ACHN (cell line): ENCODE measurements around the gene SYCP2.
A peak's percentile ranks its signal among the peaks of the same experiment; 100 is the strongest.

Experiments used
- DNase-seq: peaks from one replicate; pipeline ENCODE4 v3.0.0-alpha.2; 2015
- in situ Hi-C: cut with HindIII; loops from 2 replicates; pipeline ENCODE4 v1.10.0; 2017; ENCODE audit warnings: low sequenced_read_pairs, low pct_ligation_motif_present, low pct_unique_long_range_greater_than_20kb

The SYCP2 gene

GRCh38 chr20:59945731-59946130 is 12.3 kb upstream of the SYCP2 start:
- in situ Hi-C loops, result no loop called here
- DNase-seq, result no peak

GRCh38 chr20:59945175-59945574 is 11.7 kb upstream of the SYCP2 start:
- in situ Hi-C loops, result no loop called here
- no peak for DNase-seq

- DNase-seq, result no peak
- in situ Hi-C loops, result no loop called here
These were observed 11.3 kb upstream of the SYCP2 start for GRCh38 chr20:59944726-59945125.

GRCh38 chr20:59942245-59942644 is 8.8 kb upstream of the SYCP2 start:
- DNase-seq, result no peak
- in situ Hi-C loops, result no loop called here

- in situ Hi-C loops, result no loop called here
- DNase-seq, result no peak
These were observed 7.5 kb upstream of the SYCP2 start for GRCh38 chr20:59940956-59941294.

- in situ Hi-C loops, result no loop called here
These were observed 6.9 kb upstream of the SYCP2 start, which contains the start of the genes FAM217B and PPP1R3D for GRCh38 chr20:59940129-59940955. Gene FAM217B, plus strand, starts transcription at chr20:59940389. Its CDS starts 3,555 bp downstream, at chr20:59943944. Gene PPP1R3D, minus strand, starts transcription at chr20:59940305. Its CDS starts 374 bp downstream, at chr20:59939931.

GRCh38 chr20:59939879-59940128 is 6.4 kb upstream of the SYCP2 start:
- in situ Hi-C loops, result no loop called here
- DNase-seq, result no peak

More at GRCh38 chr20:59940129-59940955, 6.9 kb upstream of the SYCP2 start, which contains the start of the genes FAM217B and PPP1R3D:
- DNase-seq, result peak; percentile 92

GRCh38 chr20:59939052-59939878 is 5.8 kb upstream of the SYCP2 start:
- in situ Hi-C loops, result no loop called here

GRCh38 chr20:59938696-59939051 is 5.2 kb upstream of the SYCP2 start:
- DNase-seq, result no peak
- in situ Hi-C loops, result no loop called here

More at GRCh38 chr20:59939052-59939878, 5.8 kb upstream of the SYCP2 start:
- peak; percentile 19 for DNase-seq

- in situ Hi-C loops, result no loop called here
These were observed 4.8 kb upstream of the SYCP2 start for GRCh38 chr20:59938221-59938620.

GRCh38 chr20:59937150-59937549 is 3.7 kb upstream of the SYCP2 start:
- in situ Hi-C loops, result no loop called here
- no peak for DNase-seq

More at GRCh38 chr20:59938221-59938620, 4.8 kb upstream of the SYCP2 start:
- no peak for DNase-seq

GRCh38 chr20:59936409-59936808 is 3.0 kb upstream of the SYCP2 start:
- in situ Hi-C loops, result no loop called here
- DNase-seq, result no peak

- in situ Hi-C loops, result no loop called here
- no peak for DNase-seq
These were observed 2.2 kb upstream of the SYCP2 start for GRCh38 chr20:59935457-59936185.

- in situ Hi-C loops, result no loop called here
- DNase-seq, result peak; percentile 80
These were observed 580 bp upstream of the SYCP2 start for GRCh38 chr20:59933849-59934585.

GRCh38 chr20:59932616-59933295 is 681 bp downstream of the SYCP2 start:
- in situ Hi-C loops, result no loop called here
- DNase-seq, result no peak

GRCh38 chr20:59931511-59932312 is 1.7 kb downstream of the SYCP2 start:
- no peak for DNase-seq
- in situ Hi-C loops, result no loop called here

GRCh38 chr20:59925899-59926298 is 7.5 kb downstream of the SYCP2 start:
- in situ Hi-C loops, result no loop called here
- no peak for DNase-seq
